GM21367 (cell line): ENCODE results near the gene KCNIP3.
A peak's percentile ranks its signal among the peaks of the same experiment; 100 is the strongest.

Experiments used
- ATAC-seq: cut with Tn5 transposase; IDR thresholded peaks from one replicate; pipeline ENCODE4 v1.9.1; 2021; ENCODE audit not compliant: unreplicated experiment

KCNIP3 gene

DNA sequence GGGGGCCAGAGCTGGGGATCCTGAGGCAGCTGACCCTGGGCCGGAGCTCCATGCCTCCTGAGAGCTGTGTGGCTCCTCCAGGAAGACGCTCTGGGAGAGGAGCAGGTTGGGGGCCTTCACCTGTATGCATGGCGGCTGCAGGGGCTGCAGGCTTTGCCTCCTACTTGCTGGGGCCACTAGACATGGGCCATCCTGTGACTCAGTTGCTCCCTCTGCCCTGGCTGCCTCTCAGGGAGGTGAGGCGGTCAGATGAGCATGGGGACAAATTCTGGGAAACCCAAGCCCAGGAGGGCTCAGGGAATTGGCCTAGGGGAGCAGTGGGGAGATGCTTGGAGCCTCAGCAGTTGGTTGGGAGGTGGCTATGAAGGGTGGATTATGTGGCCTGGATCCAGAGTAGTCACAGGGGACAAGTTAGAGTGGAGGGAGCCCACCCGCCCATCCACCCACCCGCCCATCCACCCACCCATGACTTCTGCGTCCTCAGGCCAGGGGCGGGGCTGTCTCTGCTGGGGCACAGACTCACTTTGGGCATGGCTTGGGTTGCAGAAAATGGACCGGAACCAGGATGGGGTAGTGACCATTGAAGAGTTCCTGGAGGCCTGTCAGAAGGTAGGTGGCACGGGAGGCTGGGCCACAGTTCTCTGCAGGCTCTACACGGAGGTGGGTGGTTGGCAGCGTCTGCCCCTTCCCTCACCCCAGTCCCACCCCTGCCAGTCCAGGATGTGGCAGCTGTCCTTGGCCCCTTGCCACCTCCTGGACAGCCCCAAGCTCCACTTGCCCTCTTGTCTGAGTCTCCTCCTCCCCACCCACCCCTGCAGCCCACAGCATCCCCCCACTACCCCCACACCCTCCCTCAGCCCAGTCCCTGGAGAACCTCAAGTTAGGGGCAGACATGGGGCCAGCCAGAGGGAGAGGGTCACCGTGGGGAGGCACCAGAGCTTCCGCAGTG is 85.8 kb downstream of the KCNIP3 start:
- ATAC-seq, result no peak

- no peak for ATAC-seq
Observed at GRCh38 chr2:95383635-95384027, 86.5 kb downstream of the KCNIP3 start.

DNA sequence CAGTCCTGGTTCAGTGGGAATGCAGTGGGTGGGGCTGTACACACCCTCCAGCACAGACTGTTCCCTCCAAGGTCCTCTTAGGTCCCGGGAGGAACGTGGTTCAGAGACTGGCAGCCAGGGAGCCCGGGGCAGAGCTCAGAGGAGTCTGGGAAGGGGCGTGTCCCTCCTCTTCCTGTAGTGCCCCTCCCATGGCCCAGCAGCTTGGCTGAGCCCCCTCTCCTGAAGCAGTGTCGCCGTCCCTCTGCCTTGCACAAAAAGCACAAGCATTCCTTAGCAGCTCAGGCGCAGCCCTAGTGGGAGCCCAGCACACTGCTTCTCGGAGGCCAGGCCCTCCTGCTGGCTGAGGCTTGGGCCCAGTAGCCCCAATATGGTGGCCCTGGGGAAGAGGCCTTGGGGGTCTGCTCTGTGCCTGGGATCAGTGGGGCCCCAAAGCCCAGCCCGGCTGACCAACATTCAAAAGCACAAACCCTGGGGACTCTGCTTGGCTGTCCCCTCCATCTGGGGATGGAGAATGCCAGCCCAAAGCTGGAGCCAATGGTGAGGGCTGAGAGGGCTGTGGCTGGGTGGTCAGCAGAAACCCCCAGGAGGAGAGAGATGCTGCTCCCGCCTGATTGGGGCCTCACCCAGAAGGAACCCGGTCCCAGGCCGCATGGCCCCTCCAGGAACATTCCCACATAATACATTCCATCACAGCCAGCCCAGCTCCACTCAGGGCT is 87.9 kb downstream of the KCNIP3 start:
- ATAC-seq, result no peak

DNA sequence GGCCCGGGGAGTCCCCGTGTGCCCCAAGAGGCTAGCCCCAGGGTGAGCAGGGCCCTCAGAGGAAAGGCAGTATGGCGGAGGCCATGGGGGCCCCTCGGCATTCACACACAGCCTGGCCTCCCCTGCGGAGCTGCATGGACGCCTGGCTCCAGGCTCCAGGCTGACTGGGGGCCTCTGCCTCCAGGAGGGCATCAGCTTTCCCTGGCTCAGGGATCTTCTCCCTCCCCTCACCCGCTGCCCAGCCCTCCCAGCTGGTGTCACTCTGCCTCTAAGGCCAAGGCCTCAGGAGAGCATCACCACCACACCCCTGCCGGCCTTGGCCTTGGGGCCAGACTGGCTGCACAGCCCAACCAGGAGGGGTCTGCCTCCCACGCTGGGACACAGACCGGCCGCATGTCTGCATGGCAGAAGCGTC is 88.4 kb downstream of the KCNIP3 start:
- ATAC-seq, result no peak

GRCh38 chr2:95386031-95386430 is 88.9 kb downstream of the KCNIP3 start:
- ATAC-seq, result no peak

DNA sequence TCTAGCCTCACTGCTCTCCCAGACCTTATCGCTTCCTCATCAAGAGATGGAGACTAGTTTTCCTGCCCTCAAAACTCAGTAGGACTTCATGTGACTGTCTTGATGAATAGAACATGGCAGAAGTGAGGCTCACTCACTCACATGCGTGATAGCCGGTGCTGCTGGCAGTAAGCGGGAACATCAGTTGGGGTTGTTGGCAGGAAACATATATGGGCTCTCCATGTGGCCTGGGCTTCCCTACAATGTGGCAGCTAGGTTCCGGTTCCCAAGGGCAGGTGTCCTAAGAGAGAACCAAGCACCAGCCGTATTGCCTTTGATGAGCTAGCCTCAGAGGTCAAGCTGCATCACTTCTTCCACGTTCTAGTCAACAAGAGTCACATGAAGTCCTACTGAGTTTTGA is 90.2 kb downstream of the KCNIP3 start:
- no peak for ATAC-seq

GRCh38 chr2:95388091-95388692 is 91.0 kb downstream of the KCNIP3 start:
- ATAC-seq, result no peak

DNA sequence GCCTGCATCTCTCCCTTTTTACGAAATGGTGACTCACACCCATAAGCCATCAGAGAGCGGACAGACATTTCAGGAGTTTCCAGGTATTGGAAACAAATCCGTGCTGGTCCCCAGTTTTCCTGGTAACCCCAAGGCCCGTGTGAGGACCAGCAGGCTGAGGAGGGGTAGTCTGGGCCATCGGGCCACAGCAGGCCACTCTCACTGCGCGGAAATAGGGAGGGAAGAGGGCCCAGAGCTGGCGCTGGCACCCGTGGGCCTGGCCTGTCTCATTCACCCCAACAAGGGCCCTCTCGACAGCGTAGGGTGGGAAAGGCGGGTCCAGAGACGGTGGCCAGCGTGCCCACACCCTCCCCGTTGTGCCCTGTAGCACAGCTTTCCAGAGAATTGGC is 91.7 kb downstream of the KCNIP3 start:
- no peak for ATAC-seq

DNA sequence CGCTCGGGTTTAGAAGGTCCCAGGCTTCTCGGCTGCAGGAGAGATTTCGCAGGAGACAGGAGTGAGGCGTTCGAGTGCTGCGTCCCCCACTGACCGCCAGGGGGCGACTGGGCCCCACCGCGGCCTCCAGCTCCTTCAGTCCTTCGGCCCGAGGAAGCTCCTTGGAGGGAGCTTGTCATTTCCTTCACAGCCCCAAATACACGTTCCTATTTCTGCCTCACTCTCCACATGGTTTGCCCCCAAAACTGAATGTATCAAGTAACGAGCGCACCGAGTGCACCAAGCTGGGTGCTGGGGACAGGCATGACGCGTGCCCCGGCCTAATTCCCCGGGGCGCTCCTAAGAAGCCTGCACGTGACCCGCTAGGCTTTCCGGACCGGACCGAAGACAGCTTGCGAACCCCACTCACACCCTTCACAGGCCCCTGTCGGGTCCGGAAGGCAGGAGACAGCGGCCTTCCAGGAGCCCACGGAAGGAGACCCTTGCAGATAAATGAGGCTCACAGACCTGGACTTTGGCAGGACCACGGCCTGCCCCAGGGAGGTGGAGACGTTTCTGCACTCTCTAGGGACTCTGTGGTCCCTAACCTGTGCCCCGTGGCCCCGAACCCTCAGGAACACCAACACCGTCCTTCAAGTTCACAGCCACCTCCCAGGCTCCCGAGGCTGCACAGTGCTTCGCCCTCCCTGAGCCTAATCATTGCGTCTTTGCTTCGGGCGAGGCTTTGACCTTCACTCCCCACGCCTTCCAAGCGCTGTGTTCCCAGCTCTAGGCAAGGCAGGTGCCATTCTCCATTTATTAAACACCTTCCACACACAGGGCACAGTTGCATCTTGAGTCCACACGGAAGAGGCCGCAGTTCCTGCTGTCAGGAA is 92.3 kb downstream of the KCNIP3 start:
- ATAC-seq, result peak; percentile 49

DNA sequence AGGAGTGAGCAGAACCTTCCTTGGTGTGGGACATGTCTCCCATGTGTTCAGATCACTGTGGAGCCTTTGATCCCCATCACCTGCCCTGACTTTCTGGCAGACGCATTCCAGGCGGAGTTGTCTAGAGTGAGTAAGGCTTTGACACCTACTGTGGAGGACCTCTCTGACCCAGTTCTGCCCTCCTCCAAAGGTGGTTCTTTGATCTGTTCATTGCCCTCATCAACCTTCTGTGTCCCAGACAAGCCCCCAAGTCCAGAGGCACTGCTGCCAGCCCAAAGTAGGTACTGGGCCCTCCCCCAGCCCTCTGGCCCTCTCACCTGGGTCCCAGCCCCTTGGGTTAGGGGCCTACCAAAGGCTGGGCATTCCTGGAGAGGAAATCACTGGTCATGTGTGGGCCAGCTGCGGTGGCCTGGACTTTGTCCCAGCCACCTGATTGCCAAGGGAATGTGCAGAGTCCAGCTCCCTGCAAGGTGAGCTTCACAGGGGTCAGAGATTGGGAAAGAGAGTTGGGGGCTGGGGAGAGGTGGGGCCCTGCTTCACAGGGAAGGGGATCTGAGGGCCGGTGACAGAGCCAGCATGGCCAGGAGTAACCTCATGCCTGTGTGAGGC is 93.2 kb downstream of the KCNIP3 start:
- ATAC-seq, result no peak

- ATAC-seq, result no peak
Observed at GRCh38 chr2:95390881-95391321, 93.8 kb downstream of the KCNIP3 start.

- no peak for ATAC-seq
Observed at GRCh38 chr2:95391641-95392310, 94.6 kb downstream of the KCNIP3 start.

DNA sequence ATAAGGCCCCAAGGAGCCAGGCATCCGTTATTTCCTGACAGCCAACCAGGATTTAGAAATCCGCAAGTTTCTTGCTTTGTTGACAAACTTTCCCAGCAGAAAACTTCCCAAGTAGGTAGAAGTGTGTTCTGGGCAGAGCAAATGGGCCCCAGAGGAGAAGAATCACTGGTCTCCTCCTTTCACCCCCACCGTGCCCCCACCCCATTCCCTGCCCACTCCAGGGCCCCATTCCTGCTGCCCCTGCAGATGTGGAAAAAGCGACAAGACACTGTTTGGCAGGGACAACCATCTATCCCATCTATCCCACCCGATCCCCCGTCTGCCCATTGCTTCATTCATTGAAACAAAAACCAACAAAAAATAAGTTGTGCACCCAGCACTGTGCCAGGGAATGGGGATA is 95.2 kb downstream of the KCNIP3 start:
- no peak for ATAC-seq

- ATAC-seq, result no peak
Observed at GRCh38 chr2:95392730-95393455, 95.7 kb downstream of the KCNIP3 start.

GRCh38 chr2:95393901-95394300 is 96.8 kb downstream of the KCNIP3 start:
- no peak for ATAC-seq

DNA sequence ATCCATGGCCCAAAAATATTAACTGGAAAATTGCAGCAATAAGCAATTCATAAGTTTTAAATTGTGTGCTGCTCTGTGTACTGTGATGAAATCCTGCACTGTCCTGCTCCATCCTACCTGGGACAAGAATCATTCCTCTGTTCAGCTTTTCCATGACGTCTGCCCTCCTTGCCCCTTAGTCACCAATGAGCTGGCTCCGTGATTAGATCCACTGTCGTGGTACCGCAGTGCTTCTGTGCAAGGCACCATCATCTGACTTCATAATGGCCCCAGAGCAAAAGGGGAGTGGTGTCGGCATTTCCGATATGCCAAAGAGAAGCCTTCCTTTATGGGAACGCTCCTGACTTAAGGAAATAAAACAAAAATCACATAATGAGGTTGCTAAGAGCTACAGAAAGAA is 101.9 kb downstream of the KCNIP3 start:
- no peak for ATAC-seq

DNA sequence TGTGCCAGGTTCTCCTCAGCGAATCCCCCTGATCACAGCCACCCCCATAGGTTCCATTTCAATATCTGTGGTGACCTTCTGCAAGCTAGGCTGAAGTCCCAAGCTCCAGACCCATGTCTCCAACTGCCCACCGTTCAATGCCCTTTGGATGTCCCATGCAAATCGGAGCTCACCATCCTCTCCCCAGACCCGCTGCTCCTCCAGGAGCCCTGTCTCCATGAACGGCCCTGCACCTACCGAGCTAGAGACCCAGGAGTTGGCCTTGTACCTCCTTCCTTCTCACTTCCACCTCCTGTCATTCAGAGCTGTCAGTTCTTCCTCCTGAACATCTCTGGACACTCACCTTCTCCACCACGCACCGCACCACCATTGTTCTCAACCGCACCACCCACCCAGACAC is 104.3 kb downstream of the KCNIP3 start:
- ATAC-seq, result no peak

GRCh38 chr2:95402004-95402369 is 104.8 kb downstream of the KCNIP3 start:
- peak; percentile 8 for ATAC-seq
